ENCODE data around the gene DLGAP1.

GRCh38 chr18:3645384-3646156 lies 809.5 kb downstream of the DLGAP1 start:
- TF ChIP-seq CTCF (IDR thresholded peaks at IDR 0.05) (no peak), POLR2A (IDR thresholded peaks at IDR 0.05) (no peak), EP300 (IDR thresholded peaks at IDR 0.05) (no peak)
